HG03045 (cell line): ENCODE results near the gene PRR36.

Experiments used
- ATAC-seq: cut with Tn5 transposase; IDR thresholded peaks from one replicate; pipeline ENCODE4 v1.9.1; 2021; ENCODE audit warnings: mild to moderate bottlenecking, moderate library complexity; ENCODE audit not compliant: unreplicated experiment

The PRR36 gene

GRCh38 chr19:7913652-7914051, 39.5 kb upstream of the PRR36 start:
- no peak for ATAC-seq

DNA sequence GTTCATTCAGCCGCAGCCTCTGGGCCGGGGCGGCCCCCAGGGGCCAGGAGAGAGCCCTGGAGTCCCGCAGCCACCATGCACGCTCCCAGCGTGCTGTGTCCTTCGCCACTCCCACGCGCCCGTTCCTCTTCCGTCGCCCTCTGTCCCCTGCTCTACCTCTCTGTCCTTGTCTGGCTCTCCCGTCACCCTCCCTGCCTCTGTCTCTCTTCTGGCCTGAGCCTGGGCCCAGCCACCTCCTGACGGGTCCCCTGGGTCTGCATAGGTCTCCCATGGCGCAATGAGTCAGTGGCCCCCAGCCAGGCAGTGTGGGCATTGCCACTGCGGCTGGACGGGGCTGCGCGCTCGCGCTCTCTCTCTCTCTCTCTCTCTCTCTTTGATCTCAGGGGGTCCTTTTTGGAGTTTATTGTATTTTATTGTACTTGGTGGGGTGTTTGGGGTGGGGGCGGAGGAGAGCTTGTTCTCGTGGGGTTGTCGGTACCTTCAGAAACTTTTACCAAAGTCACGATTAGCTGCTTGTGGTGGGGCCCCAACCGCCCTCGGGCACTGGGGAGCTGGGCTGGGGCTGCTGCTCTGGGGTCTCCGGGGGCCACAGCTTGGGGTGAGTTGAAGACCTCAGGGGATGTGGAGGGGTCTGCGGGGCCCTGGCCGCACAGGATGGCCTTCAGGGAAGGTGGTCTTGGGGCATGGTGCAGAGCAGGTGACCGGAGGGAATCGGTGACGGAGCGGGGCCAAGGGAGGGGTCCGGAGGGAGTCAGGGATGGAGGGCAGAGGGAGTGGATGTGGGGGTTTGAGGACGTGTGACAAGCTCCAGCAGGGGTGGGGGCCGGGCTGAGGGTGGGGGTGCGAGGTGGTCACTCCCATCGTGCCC, 38.7 kb upstream of the PRR36 start:
- ATAC-seq, result no peak

DNA sequence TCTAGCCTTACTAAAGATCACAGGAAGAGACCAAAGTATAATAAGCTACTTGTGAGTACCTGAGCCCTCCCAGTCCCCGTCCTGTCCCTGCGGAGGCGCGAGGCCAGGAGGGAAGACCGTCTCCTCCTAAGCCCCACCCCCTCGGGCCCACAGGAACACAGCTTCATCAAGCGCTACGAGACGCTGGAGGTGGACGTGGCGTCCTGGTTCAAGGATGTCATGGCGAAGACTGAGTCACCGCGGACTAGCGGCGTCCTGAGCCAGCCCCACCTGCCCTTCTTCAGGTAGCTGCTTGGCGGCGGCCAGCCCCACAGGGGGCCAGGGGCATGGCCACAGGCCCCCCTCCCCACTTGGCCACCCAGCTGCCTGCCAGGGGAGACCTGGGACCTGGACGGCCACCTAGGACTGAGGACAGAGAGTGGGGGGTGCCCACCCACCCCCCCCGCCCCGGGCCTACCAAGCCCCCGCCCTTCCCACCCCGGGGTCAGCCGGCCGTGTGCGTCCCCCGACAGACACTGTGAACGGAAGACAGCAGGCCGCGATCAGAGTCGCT, 38.0 kb upstream of the PRR36 start:
- no peak for ATAC-seq

DNA sequence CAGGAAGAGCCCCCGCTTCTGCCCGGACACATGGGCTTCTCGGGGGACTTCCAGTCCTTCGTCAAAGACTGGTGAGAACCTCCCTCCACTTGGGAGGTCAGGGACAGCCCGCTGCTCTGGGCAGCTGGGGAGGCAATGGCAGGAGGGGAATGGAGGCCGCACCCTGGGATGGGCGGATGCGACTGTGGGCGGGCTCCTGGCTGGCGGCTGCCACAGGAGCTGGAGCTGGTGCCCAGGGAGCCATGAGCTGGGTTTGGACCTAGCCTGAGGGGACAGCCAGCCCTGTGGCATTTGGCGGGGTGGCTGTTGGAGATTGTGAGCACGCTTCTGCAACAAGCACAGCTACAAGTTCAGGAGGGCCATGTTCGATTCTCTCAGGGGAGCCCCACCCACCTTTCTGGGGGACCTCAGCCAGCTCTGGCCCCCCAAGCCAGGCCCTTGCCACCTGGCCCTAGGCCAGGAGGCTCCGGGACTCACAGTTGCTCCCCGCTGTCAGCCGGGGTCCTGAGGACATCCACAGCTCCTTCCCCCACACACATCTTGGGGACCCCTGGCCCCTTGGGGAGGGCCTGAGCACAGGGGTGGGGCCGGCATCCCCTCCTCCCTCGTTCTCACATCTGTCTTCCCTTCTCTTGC, 37.4 kb upstream of the PRR36 start:
- no peak for ATAC-seq

DNA sequence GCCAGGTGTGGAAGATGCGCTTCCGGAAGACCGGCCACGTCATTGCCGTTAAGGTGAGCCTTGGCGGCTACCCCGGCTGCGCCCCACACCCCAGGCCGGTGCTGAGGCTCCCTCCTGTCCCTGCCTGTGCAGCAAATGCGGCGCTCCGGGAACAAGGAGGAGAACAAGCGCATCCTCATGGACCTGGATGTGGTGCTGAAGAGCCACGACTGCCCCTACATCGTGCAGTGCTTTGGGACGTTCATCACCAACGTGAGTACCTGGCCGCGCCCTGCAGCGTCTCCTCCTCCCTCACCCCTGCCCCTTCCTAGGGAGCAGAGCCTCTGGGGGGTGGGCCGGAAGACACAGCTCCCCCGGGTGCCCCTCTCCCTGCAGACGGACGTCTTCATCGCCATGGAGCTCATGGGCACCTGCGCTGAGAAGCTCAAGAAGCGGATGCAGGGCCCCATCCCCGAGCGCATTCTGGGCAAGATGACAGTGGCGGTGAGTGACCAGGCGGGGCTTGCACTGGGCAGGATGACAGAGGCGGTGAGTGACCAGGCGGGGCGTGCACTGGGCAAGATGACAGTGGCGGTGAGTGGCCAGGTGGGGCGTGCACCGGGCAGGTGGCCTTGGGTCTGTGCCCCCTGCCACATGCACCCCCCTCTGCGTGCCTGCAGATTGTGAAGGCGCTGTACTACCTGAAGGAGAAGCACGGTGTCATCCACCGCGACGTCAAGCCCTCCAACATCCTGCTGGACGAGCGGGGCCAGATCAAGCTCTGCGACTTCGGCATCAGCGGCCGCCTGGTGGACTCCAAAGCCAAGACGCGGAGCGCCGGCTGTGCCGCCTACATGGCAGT, 36.4 kb upstream of the PRR36 start:
- ATAC-seq, result no peak

- ATAC-seq, result no peak
Observed at GRCh38 chr19:7909471-7910067, 35.4 kb upstream of the PRR36 start.

GRCh38 chr19:7908742-7909461, 34.7 kb upstream of the PRR36 start:
- ATAC-seq, result no peak

DNA sequence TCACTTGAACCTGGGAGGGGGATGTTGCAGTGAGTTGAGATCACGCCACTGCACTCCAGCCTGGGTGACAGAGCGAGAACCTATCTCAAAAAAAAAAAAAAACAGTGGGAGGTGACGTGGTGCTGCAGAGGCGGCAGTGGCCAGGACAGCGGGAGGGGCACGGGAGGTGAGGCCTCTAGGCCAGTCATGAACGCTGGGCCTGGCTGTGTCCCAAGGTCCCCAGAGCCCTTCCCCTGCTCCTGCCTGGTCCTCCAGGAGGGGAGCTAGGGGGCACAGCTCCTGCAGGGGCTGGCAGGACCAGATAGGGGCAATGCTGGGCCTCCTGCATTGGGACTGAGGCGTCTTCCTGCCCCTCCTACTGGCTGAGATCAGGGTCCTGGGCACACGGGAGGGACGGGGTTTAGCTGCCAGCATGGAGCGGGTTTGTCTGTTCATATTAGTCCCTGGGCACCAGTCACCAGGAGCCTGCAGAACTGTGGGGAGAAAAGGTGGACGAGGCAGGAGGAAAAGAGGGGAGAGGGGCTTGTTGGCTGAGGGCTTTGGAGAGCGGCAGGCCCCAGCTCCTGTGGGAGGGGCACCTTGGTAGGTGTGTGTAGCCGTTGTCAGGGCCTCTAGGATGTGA, 34.0 kb upstream of the PRR36 start:
- no peak for ATAC-seq

DNA sequence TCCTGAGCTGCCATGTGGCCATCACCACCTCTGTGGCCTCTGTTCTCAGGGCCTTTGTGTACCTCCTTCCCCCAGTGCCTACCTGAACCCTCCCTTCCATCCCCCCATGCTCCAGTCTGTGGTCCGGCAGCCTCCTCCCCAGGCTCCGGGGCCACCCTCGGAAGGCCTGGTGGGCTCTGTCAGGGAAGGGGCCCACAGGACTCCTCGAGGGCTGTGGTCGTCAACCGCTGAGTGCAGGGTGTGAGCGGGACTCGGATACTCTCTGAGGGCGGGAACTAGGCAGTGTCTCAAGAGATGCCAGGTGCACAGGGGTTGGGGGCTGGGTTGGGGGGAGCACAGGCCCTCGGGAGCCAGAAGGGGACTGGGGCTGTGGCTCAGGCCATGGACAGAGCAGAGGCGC, 33.4 kb upstream of the PRR36 start:
- ATAC-seq, result no peak

- ATAC-seq, result no peak
Observed at GRCh38 chr19:7907122-7907521, 32.9 kb upstream of the PRR36 start.

- no peak for ATAC-seq
Observed at GRCh38 chr19:7905859-7906258, 31.7 kb upstream of the PRR36 start.

DNA sequence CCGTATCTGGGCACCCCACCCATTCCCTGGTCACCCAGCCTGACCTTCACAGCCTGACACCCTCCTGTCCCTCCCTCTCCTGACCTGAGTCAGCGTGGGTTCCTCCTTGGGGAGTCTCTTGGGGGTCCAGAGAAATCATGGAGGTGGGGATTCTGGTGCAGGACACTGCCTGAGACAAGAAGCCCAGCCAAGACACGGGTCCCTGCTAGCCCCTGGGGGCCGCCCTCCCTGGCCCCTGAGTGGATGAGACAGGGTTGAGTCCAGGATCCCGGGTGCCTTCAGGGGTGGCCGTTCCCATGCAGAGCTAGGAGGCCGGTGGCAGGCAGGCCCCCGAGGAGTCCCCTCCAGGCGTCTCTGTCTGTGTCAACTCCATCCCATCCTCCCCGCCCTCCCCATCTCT, 31.1 kb upstream of the PRR36 start:
- no peak for ATAC-seq

GRCh38 chr19:7904074-7905020, 30.2 kb upstream of the PRR36 start:
- ATAC-seq, result peak; percentile 30

DNA sequence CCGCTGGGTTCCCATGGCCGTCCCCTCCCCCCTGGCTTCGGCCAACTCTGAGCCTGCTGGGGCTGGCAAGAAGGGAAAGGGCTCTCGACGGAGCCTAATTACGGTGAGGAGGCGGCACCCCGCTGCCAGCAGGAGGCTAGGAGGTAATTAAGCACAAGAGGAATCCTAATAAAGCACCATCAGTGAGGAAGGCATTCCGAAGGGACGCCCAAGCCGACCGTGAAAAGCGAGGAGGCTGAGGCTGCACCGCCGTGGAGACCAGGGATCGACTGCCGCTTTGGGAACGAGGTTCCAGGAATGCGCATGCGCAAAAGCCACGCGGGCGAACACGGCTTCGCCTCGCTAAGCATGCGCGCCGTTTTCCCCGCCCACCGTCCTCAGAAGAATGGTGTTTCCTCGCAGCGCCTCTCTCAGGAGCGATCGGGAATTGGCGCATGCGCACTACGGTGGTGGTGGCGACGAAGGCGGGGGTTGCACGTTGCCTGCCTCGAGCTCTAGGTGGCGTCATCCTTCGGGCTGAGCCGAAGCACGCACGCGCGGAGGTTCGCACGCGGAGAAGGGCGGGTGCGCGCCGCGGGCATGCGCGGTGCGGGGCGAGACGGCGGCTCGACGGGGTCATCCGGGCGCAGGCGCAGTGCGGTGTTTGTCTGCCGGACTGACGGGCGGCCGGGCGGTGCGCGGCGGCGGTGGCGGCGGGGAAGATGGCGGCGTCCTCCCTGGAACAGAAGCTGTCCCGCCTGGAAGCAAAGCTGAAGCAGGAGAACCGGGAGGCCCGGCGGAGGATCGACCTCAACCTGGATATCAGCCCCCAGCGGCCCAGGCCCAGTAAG, 29.3 kb upstream of the PRR36 start, which contains the start of gene MAP2K7:
Gene MAP2K7, plus strand, starts transcription at position 634 of the 830 bp plus-strand sequence. Its CDS starts 68 bp downstream, at position 702.
- peak; percentile 85 for ATAC-seq

GRCh38 chr19:7902796-7903243, 28.6 kb upstream of the PRR36 start:
- no peak for ATAC-seq

GRCh38 chr19:7901337-7901736, 27.1 kb upstream of the PRR36 start:
- ATAC-seq, result no peak

DNA sequence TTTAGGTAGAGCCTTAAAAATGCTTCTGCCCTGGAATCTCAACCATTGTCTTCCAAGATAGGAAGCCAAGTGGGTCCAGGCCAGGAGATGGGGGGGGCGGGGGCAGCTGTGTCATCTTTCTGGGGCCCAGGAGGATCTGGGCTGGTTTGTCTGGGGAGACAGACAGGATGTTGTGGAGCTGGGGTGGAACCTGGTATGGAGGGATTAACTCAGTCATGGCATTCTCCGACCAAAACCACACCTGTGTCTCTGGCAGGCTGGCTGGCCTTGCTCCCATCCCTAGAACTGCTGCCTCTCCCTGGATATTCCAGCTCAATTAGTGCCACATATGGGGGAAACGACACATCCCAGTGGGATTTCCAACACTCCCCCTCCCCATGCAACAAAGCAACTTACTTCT, 26.7 kb upstream of the PRR36 start:
- no peak for ATAC-seq
